GM23248 (cell line): ENCODE measurements around the gene MMP28. TPM values are rescaled to one million over a fixed set of nuclear protein-coding genes. Genes with fewer than 3 reads are reported as not detected.

Source experiments
- DNase-seq: peaks from one replicate; pipeline ENCODE4 v3.0.0-alpha.2; 2015
- H2AFZ ChIP-seq: fragments of 200-600 bp; sonication (generic); 2 replicates; pipeline ENCODE4 v1.6.1; 2016; ENCODE audit warnings: antibody characterized with exemption
- H3F3A ChIP-seq: fragments of 200-600 bp; sonication (generic); 2 replicates; pipeline ENCODE4 v1.6.1; 2016; ENCODE audit warnings: mild to moderate bottlenecking, antibody characterized with exemption, mixed run types; ENCODE audit not compliant: insufficient read depth
- H3K27ac ChIP-seq: fragments of 200-600 bp; sonication (generic); 2 replicates; pipeline ENCODE4 v1.5.1; 2016; ENCODE audit warnings: mild to moderate bottlenecking
- H3K27me3 ChIP-seq: fragments of 200-600 bp; sonication (generic); replicated peaks from 2 replicates; pipeline ENCODE4 v1.6.1; 2016; ENCODE audit warnings: mild to moderate bottlenecking; ENCODE audit not compliant: insufficient read depth
- H3K36me3 ChIP-seq: fragments of 200-600 bp; sonication (generic); 2 replicates; pipeline ENCODE4 v1.6.1; 2016; ENCODE audit warnings: low read depth, mild to moderate bottlenecking
- H3K4me1 ChIP-seq: fragments of 200-600 bp; sonication (generic); 2 replicates; pipeline ENCODE4 v1.6.1; 2016; ENCODE audit warnings: mild to moderate bottlenecking; ENCODE audit not compliant: insufficient read depth
- H3K4me2 ChIP-seq: fragments of 200-600 bp; sonication (generic); one replicate; pipeline ENCODE4 v1.6.1; 2016; ENCODE audit warnings: mild to moderate bottlenecking; ENCODE audit not compliant: unreplicated experiment
- H3K4me3 ChIP-seq: fragments of 200-600 bp; sonication (generic); 2 replicates; pipeline ENCODE4 v1.5.1; 2016; ENCODE audit warnings: mild to moderate bottlenecking
- H3K79me2 ChIP-seq: fragments of 200-600 bp; sonication (generic); 2 replicates; pipeline ENCODE4 v1.6.1; 2016; ENCODE audit warnings: mild to moderate bottlenecking; ENCODE audit not compliant: insufficient read depth
- H3K9ac ChIP-seq: fragments of 200-600 bp; sonication (generic); 2 replicates; pipeline ENCODE4 v1.6.1; 2016; ENCODE audit warnings: mild to moderate bottlenecking
- H3K9me2 ChIP-seq: fragments of 200-600 bp; sonication (generic); 2 replicates; pipeline ENCODE4 v1.6.1; 2016; ENCODE audit warnings: mixed run types, mild to moderate bottlenecking, moderate library complexity; ENCODE audit not compliant: insufficient read depth
- H3K9me3 ChIP-seq: fragments of 200-600 bp; sonication (generic); one replicate; pipeline ENCODE4 v1.6.1; 2017; ENCODE audit warnings: low read depth
- H4K20me1 ChIP-seq: fragments of 200-600 bp; sonication (generic); 2 replicates; pipeline ENCODE4 v1.6.0; 2016; ENCODE audit not compliant: insufficient read depth
- EZH2 ChIP-seq: fragments of 200-600 bp; sonication (generic); IDR thresholded peaks from 2 replicates; pipeline ENCODE4 v1.6.1; 2018; ENCODE audit warnings: antibody characterized with exemption, mild to moderate bottlenecking; ENCODE audit not compliant: insufficient read depth, poor library complexity, severe bottlenecking
- EZH2phosphoT487 ChIP-seq: fragments of 200-600 bp; sonication (generic); IDR thresholded peaks from 2 replicates; pipeline ENCODE4 v1.6.1; 2018; ENCODE audit warnings: antibody characterized with exemption, moderate library complexity, mild to moderate bottlenecking, low read depth; ENCODE audit not compliant: insufficient read depth
- WGBS, 2 experiments: methylation state at CpG; one replicate each; pipeline ENCODE4 v1.1.6; 2015 to 2017; ENCODE audit warnings: low lambda C conversion rate in 2 of 2, low coverage in 1 of 2; ENCODE audit errors: missing lambda C conversion rate in 2 of 2; 5-methylcytosine and 5-hydroxymethylcytosine counted together
- in situ Hi-C: fragments of 300-500 bp; cut with MboI; formaldehyde crosslinking; loops from 2 replicates; pipeline ENCODE4 v1.15.0; 2020
- polyA plus RNA-seq: library from polyadenylated mRNA; unstranded; fragments of >200 nt; fragmentation: Nextera tagmentation; extraction: Ambion mirVana; gene quantifications from 2 replicates; pipeline ENCODE4 v1.2.1, GENCODE V29; 2016
- total RNA-seq: library from RNA; depleted of rRNA; stranded (reverse); fragments of >200 nt; shearing (Covaris generic); gene quantifications from 2 replicates; pipeline ENCODE4 v1.2.3, GENCODE V29; 2014; rRNA removed

The MMP28 gene
- total and polyA plus RNA-seq, 2 experiments from 2014 or later, result not detected

- Histone ChIP-seq H3K9ac (no peak overlapping the region), H3K9me2 (no peaks in the 10 kb centered on the region), H3F3A (peaks cover 20% of the 10 kb centered on the region), H2AFZ (no peak overlapping the region), H3K4me3 (no peak overlapping the region), H3K9me3 (no peaks in the 10 kb centered on the region), H3K4me2 (no peak overlapping the region), H3K36me3 (peaks cover 19% of the 10 kb centered on the region), H3K27me3 (no peaks in the 10 kb centered on the region), H3K27ac (no peak overlapping the region), H3K79me2 (no peaks in the 10 kb centered on the region; the same call in 1 of the 2 replicates), H4K20me1 (no peaks in the 10 kb centered on the region), H3K4me1 (peaks cover 16% of the 10 kb centered on the region)
- in situ Hi-C loops, result no loop called here
- WGBS, 2 experiments, result 83 to 88% methylated on average over 3 of the region's 3 CpGs
- TF ChIP-seq EZH2, result no peak
- TF ChIP-seq EZH2phosphoT487, result no peak
- DNase-seq, result no peak
Measured at GRCh38 chr17:35716173-35716572, 79.3 kb downstream of the MMP28 start.

Other genes with a start within 250 kb of the MMP28 start
- gene SLFN14, start 234.8 kb downstream of the MMP28 start, total RNA-seq, result not detected in 2 replicates
- gene SLFN14, start 234.8 kb downstream of the MMP28 start, polyA plus RNA-seq, result not detected in 2 replicates
- 7.9 and 10.1 TPM in 2 replicates for gene PEX12, start 217.1 kb downstream of the MMP28 start, total RNA-seq
- 6.3 and 6.7 TPM in 2 replicates for gene PEX12, start 217.1 kb downstream of the MMP28 start, polyA plus RNA-seq
- gene AP2B1, start 208.3 kb downstream of the MMP28 start, total RNA-seq, result 67.3 and 72.4 TPM in 2 replicates
- 85.9 and 92.6 TPM in 2 replicates for gene AP2B1, start 208.3 kb downstream of the MMP28 start, polyA plus RNA-seq
- gene RASL10B, start 64.0 kb downstream of the MMP28 start, total RNA-seq, result 0.54 and 0.76 TPM in 2 replicates
- gene RASL10B, start 64.0 kb downstream of the MMP28 start, polyA plus RNA-seq, result 0.08 and 0.11 TPM in 2 replicates
- not detected in 2 replicates for gene GAS2L2, start 42.4 kb downstream of the MMP28 start, total RNA-seq
- 0.06 TPM in 1 of 2 replicates, not detected in the other for gene GAS2L2, start 42.4 kb downstream of the MMP28 start, polyA plus RNA-seq
- not detected in 2 replicates for gene C17orf50, start 34.8 kb downstream of the MMP28 start, total RNA-seq
- gene C17orf50, start 34.8 kb downstream of the MMP28 start, polyA plus RNA-seq, result not detected in 2 replicates
- 27.5 and 39.3 TPM in 2 replicates for gene TAF15, start 13.8 kb upstream of the MMP28 start, total RNA-seq
- 7.0 and 9.2 TPM in 2 replicates for gene TAF15, start 13.8 kb upstream of the MMP28 start, polyA plus RNA-seq
- not detected in 2 replicates for gene HEATR9, start 73.2 kb upstream of the MMP28 start, total RNA-seq
- not detected in 2 replicates for gene HEATR9, start 73.2 kb upstream of the MMP28 start, polyA plus RNA-seq
- gene CCL5, start 84.7 kb upstream of the MMP28 start, total RNA-seq, result not detected in 2 replicates
- not detected in 2 replicates for gene CCL5, start 84.7 kb upstream of the MMP28 start, polyA plus RNA-seq
- gene RDM1, start 135.1 kb upstream of the MMP28 start, total RNA-seq, result not detected in 2 replicates
- gene RDM1, start 135.1 kb upstream of the MMP28 start, polyA plus RNA-seq, result not detected in 2 replicates
- gene LYZL6, start 148.1 kb upstream of the MMP28 start, total RNA-seq, result not detected in 2 replicates
- not detected in 2 replicates for gene LYZL6, start 148.1 kb upstream of the MMP28 start, polyA plus RNA-seq
- not detected in 2 replicates for gene CCL16, start 185.9 kb upstream of the MMP28 start, total RNA-seq
- gene CCL16, start 185.9 kb upstream of the MMP28 start, polyA plus RNA-seq, result not detected in 2 replicates
- gene CCL14, start 191.1 kb upstream of the MMP28 start, total RNA-seq, result not detected in 2 replicates
- gene CCL14, start 191.1 kb upstream of the MMP28 start, polyA plus RNA-seq, result not detected in 2 replicates
- gene CCL15, start 205.9 kb upstream of the MMP28 start, total RNA-seq, result not detected in 2 replicates
- gene CCL15, start 205.9 kb upstream of the MMP28 start, polyA plus RNA-seq, result not detected in 2 replicates
- gene CCL23, start 222.3 kb upstream of the MMP28 start, total RNA-seq, result not detected in 2 replicates
- not detected in 2 replicates for gene CCL23, start 222.3 kb upstream of the MMP28 start, polyA plus RNA-seq